M059J (cell line): ENCODE measurements around the gene HSF5. TPM values are rescaled to one million over a fixed set of nuclear protein-coding genes. Genes with fewer than 3 reads are reported as not detected.
"Not testable (repeated sequence)": the region's sequence is repeated elsewhere in the genome, so short reads cannot be mapped to it uniquely, and the experiment has no call there.

Source experiments
- DNase-seq: peaks from one replicate; pipeline ENCODE4 v3.0.0-alpha.2; 2012; ENCODE audit warnings: low read depth
- total RNA-seq: library from RNA; depleted of rRNA; stranded (reverse); fragments of >200 nt; shearing (Covaris generic); gene quantifications from 2 replicates; pipeline ENCODE4 v1.2.3, GENCODE V29; 2014

Gene HSF5
- total RNA-seq, 1 experiment from 2014 or later = not detected

DNA sequence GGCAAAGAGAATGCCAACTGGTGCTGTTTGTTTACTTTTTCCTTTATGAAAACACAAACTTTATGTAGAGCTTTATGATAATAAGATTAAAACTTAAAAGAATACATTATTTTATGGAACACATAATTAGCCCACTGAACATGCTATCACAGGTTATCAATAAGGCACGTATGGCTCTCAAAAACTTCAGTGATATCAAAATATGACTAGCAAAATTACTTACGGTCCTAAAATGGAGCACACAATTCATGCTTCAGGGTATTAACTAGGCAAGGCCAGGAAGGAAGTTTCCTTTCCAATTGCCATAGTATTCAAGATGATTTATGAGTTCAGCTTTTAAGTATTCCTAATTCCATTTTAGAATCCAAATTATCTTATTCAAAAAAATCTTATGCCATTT lies 74.5 kb downstream of the HSF5 start:
- DNase-seq = no peak

DNA sequence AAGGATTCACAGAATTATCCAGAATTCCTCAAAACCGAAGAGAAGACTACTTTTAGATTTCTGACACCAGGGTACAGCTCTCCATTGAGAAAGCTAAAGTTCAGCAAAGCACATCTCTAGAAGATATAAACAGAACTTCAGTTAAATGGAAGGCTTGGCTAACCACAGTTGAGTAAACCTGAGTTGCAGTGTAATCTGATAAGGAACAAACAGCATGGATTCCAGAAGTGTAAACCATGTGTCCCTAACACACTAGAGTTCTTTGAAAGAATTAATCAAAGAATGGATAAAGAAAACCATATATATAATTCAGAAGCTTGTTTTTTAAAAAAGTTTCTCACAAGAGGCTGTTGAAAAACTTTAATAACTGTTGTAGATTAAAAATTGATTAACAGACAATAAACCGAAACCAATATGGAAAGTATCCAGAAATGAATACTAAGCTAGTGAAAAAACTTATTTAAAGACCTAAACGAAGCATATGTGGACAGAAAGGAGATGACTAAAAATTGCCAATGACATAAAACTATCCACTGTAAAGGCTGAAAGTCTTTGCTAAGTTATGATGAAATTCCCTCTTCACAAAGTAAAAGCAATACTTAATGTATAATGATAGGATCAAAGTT lies 75.1 kb downstream of the HSF5 start:
- peak; percentile 61 for DNase-seq

DNA sequence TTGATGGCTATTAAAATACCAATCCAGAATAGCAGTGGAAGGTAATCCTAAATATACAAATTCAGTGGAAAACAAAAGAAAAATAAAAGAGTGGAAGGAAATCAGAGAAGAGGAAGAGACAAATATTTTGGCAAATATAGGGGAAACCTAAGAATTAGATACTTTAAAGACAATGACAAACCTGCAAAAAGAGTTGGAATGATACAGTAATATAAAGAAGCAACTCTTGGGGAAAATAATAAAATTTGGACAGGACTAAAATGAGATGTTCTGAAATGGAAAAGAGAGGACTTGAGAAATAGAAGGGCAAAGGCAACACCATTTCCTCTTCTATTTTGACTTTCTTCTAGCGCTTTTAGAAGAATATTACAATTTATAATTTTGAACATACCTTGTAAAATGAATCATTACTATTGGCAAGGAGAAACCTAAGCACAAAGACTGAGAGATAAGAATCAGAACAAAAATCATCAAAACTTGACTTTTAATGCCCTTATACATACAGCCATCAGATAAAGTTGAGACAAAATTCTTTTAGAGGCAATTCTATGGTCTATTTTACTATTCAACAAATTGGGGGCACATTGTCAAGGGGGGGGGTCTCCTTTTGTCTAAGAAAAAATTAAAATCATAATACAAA lies 76.0 kb downstream of the HSF5 start:
- no peak for DNase-seq

DNA sequence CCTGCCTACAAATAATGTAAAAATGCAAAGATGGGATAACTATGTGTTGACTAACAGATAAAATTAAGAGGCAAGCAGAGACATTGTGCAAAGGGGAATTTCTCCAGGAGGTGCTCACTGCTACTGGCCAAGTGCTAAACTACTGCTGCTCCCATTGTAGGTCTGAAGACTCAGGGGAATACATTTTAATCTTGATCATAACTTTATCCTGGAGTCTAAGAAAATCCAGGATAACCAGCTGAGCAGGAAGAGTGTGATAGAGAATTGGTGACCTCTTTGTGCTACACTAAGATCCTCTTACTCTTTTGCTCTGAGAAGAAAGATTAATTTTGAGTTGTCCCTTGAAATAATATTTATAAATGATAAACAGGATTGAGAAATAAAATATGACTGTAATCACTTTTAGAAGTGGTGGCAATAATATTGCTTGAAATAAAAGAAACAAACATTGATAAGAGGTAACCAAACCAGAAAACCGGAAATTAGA lies 76.8 kb downstream of the HSF5 start:
- no peak for DNase-seq

DNA sequence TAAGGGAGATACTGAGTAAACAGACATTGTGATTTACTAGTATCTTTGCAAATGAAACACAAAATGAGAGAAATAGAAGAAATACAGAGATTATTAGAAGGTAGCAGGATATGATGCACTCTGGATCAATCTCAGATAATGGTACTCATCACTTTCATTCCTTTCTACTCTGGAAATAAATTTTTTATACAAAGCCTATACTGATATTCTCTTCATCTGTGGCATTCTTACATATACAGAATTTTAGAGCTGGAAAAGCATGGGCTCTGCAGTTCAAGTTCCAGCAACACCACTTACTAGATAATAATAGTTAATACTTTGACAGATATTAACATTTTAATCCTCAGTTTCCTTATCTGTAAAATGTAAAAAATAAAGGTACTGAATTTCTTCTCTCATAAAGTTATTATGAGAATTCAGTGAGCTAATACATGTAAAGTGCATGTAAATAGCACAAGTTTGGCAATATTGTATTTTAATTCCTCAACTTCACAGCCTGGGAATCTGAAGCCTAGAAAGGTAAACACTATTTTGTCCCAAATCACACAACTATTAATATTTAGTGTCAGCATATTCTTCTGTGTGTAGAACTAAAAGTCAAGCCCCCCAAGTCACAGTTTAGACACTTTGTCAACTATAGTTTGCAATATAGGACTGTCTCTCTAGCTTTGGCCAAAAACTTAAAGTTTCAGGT lies 77.3 kb downstream of the HSF5 start:
- no peak for DNase-seq

DNA sequence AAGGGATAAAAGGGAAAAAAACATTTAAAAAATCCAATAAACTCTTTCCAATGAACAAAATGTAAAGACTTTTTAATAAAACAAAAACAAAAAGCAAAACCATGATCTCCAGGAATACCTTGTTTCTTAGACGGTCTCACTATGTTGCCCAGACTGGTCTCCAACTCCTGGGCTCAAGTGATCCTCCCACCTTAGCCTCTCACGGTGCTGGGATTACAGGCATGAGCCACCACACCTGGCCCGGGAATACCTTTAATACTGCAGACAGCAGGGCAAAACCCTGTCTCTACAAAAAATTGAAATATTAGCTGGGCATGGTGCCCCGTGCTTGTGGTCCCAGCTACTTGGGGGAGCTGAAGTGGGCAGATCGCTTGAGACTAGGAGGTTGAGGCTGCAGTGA lies 78.8 kb downstream of the HSF5 start:
- DNase-seq = no peak

DNA sequence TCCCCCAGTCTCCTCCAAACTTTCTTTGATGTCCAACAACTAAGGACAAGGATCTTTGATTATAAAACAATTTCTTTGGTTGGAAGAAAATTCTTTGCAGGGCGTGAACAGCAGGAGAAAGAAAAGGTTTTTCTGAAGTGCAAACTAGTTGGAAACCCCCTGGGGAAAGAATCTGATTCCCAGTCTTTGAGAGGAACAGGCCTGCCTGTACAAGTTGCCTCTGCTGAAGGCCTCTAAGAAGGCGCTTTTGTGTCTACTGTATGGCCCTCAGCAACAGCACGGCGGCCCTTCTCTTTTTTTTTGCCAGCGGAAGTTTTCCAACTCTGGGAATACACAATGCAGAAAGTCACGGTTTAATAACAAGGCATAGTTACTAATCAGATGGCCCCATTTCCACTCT lies 84.9 kb downstream of the HSF5 start:
- DNase-seq = no peak

DNA sequence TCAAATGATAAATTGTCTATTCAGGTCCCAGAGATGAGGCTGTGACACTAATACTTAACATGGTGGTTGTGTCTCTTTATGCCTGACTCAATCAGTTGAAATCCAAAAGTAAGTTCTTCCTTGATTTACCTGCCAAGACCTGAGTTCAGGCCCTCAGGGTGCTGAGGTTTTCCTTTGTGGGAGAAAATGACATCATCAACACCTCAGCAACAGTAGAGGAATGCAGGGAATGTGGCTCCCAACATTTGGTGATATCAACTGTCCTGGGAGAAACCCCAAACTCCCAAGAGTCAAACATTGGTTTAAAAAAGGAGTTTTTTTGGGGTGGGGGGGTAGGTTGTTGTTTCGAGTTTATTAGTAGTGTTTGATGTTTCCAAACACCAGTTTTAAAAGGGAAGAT lies 85.5 kb downstream of the HSF5 start:
- peak; percentile 89 for DNase-seq

DNA sequence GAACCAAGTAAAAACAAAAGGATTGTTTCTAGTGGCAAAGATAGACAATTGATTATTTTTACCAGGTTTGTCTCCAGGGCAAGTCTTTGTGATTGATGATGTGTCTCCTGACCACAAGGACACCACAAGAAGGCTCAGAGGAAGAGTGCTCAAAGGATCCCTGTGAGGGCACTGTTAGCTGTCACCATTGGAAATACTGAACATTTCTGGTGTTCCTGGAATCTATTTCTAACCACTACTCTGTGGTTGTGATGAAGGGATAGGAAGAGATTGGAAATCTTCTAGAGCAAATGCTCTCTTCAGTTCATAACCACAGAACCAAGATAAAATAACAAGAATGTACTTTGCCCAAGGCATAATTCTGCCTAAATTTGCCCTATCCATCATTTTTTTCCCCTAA lies 86.2 kb downstream of the HSF5 start:
- peak; percentile 92 for DNase-seq

DNA sequence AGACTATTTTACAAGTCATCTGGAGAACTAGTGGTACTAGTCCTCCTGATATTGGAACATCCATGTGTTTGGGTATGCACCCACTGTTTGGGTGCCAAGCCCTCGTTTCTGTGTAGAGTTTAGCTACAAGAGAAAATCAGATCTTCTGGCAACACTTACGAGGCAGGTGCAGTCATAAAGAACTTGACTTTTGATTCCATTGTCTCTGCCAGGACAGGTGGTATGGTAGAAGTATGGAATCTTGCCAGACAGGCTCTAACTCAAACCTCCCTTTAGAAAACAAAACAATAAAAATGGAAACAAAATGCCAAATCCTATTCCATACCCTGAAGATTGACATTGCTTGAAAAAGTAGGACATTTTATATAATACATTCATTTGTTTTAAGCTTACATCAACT lies 86.9 kb downstream of the HSF5 start:
- no peak for DNase-seq

DNA sequence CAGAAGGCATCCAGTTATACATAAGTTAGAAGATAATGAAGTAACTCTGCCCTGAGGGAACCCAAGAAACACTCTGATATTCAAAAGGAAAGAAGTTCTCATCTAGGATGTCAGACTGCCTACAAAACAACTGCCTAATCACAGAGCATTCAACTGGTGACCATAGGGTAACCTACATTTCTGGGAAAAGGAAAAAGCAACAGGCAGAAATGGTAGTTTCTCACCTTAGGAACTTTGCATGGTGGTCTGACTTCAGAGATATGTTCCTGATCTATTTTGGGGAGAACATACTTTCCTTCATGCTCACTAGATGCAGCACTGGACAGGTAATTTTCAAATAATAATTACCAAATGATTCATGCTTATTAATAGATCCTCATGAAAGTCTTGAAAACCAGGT lies 87.4 kb downstream of the HSF5 start:
- DNase-seq = no peak

DNA sequence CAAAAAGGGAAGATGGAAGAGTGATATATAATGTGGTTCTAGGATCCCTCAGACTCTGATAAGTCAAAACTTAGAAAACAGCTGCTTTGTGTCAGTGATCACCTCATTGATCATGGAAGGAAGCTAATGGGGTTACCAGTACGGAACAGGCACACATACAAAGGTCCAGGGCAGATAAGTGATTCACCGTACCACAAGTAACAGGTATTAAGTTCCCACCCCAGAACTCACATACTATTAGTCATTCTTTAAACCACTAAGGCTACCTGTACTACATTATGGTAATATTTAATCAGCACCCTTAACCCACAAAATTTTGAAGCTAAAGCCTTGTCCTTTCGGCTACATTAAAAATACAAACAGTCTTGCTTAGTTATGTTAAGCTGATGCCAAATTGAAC lies 88.2 kb downstream of the HSF5 start:
- DNase-seq = no peak

DNA sequence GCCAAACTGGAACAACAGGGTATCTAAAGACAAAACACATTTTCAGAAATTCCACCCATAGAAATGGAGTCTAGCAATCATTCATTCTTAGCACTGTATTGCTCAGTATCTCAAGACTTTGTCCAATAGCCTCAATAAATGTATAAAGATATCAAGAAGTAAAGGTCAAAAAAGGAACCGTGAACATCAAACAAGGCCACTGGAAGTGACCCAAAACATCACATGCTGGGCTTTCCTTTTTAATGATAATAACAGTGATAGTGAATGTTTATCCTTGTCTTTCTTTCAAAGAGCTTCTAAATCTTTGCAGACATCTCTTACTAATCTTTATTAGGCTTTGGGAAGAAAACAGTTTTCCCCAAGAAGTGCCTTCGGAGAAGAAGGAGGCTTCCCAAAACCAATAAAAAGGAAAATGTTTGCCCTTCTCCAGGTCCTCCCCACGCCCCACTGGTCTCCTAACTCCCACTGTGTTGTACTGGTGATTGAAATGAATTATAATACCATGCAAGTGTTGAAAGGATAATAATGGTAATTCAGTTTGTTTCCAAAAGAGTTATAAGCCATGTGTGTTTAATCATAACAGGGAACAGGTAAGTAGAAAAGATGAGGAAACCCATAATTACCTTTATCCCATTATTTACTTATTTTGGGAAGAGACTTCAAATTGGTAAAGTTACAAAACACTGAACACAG lies 89.5 kb downstream of the HSF5 start:
- DNase-seq = no peak

DNA sequence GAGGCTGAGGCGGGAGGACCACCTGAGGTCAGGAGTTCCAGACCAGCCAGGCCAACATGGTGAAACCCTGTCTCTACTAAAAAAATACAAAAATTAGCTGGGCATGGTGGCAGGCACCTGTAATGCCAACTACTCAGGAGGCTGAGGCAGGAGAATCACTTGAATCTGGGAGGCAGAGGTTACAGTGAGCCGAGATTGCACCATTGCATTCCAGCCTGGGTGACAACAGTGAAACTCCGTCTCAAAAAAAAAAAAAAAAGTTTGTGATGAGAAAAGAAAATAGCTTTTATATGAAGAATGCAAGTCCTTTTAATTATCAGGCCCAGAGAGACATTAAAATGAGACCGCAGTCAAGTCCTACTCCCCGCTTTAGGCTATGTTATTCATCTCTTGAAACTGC lies 90.8 kb downstream of the HSF5 start:
- not testable (repeated sequence) for DNase-seq

DNA sequence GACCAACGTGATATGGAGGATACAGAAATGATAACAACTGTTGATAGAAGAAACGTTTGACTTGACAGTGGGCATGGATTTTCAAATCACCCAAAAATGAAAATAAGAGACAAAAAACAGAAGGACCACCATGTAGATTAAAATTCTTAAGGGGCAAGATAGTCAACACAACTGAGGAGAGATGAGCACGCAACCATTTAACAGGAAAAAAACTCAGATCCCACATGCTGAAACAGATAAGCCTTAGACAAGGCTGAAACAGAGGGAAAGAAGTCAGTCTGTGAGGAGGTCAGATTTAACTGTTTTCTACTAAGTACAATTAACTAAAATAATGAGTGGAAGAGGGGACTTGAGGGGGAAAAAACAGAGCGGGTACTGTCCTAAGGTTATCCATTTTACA lies 92.0 kb downstream of the HSF5 start:
- no peak for DNase-seq

DNA sequence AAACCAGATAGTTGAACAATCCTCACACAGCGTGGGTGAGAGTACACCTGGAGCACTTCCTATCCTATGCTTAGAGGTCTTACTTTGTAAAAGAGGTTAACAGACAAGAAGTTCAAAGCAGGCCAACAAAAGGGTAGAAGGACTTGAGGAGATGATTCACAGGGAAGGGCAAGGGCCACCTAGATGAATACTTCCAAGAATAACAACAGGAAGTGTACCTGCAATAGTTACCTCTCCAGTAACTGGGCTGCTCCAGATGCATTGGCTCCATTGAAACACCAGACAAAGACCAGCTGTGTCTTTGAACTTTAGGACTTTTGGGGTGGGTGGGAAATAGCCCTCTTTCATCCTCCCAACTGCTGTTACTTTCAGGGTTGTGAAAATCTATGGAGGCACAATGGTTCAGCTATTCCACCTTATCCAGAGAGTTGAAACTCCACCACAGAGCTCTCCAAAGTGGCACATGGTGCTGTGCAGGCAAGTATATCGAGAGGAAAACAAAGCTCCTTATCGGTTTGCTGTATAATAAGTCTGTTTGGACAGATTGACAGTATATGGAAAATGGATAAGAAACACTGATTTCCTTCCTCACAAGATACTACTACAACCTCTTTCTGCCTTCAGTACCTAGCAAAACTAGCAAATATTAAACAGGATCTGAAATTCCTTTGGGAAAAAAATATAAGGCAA lies 93.5 kb downstream of the HSF5 start:
- DNase-seq = no peak

DNA sequence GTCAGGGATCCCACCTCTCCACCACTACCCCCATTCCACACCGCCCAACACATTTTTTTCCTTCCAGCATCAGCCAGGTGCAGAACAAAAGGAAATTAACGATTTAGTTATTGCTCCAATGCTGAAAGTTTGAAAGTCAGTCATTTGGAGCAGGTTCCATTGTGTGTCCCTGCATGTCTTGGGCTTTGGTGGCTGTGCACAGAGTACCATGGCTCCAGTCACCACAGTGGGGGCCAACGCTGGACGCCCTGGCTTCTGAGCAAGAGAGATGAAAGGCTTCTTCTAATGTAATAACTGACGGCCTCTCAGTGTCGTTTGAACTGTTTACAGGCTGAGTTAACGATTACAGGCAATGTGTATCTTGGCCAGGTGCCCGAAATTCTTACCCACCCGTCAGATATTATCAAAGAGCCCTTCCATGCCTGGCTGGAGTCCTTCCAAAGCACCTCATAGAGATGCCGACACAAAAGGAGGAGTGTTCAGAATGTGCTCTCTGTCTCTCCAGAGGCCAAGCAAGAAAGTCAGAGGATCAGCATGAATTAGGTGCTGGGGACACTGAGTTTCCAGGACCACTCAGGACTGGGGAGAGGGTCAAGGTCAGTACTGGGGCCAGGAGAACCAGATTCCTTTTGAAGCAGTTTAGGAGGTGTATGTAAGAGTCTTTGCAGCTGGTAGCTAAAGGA lies 96.8 kb downstream of the HSF5 start:
- peak; percentile 91 for DNase-seq

DNA sequence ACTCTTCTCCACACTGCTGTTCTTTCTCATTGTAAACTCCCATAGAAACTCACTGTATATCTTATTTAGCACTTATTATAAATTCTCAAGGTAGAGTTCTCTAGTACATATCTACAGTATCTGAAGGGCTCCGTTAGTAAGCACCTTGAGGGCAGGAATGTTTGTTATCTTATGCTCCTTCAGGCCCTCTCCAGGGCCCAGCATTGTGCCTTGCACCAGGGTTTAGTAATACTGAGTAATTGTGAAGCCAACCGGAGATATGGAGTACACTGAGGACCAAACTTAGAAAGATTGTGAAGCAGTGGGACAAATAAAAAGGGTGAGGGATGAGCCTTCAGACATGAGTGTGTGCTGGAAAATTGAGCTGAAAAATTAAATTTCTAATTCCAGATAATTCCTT lies 97.3 kb downstream of the HSF5 start:
- DNase-seq = no peak

DNA sequence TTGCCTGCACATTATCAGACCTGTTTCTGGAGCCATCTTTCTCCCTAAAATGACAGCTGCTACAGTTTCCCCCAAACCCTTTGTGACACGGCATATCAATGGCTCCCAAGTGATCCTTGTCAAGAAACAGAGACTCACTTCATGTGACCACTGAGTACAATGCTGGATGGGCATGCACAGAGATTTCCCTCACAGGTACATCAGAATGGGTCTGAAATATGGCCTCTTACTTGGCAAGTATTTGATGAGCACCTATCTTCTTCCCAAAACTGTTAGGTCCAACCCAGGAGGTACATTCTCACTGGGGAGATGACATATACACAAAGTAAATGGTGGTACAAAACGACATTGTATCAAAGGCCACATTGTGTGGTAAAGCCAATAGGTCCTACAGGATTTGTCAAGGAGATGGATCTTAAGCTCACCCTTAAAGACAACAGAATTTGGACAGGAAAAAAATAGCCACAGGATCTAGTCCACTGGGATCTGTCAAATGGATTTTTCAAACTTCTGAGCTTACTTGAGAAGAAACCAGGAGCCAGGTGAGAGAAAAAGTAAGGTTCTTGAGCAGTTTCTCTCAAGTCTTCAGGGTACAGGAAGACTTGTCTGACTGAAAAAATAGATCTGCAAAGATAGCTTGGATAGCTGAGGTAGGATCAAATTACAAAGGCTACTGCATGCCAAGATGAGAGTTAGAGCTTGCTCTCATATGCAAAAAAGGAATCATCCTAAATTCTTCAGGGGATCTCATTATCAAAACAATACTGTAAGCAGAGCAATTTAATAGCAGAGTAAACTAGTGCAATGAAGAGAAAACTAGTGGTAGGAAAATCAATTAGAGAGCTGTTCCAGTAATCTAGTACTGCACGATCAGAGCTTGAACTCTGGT lies 99.7 kb downstream of the HSF5 start:
- DNase-seq = peak; percentile 40

DNA sequence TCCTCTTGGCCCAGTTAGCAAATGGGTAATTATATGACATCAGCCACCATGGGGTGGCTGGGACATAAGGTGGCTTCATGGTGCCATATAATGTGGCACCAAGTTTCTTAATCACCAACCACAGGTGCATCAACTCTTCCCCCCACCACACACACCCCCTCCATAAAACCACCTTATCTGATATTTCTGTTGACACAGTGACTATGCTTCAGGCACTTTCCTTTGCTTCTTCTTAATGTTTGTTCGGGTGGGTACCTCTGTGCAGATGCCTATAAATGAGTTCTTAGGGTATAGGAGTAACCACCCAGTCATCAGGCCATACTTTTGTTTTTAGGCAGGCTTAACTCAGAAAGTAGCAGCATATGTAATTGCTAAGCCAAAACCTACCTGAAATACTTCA lies 100.4 kb downstream of the HSF5 start:
- peak; percentile 24 for DNase-seq
